CD4-positive, alpha-beta T cell treated with Interleukin-17A for 1 hour (primary cell): ENCODE results near the gene BID.

Source experiments
- DNase-seq: peaks from one replicate; pipeline ENCODE4 v3.0.0-alpha.2; 2020

BID gene

GRCh38 chr22:17774206-17774925 lies at the start of gene BID:
Gene BID, minus strand, starts transcription at chr22:17774469. Its CDS starts 24,353 bp downstream, at chr22:17750116.
- DNase-seq: peak; percentile 49

GRCh38 chr22:17823964-17824363 lies 49.7 kb upstream of the BID start:
- DNase-seq: no peak

- no peak for DNase-seq
Measured at GRCh38 chr22:17823226-17823625, 49.0 kb upstream of the BID start.

GRCh38 chr22:17822087-17822486 lies 47.8 kb upstream of the BID start:
- no peak for DNase-seq

- DNase-seq: no peak
Measured at GRCh38 chr22:17820879-17821439, 46.7 kb upstream of the BID start.

GRCh38 chr22:17818649-17819048 lies 44.4 kb upstream of the BID start:
- DNase-seq: no peak

- DNase-seq: no peak
Measured at GRCh38 chr22:17818180-17818579, 43.9 kb upstream of the BID start.

- no peak for DNase-seq
Measured at GRCh38 chr22:17817511-17818065, 43.3 kb upstream of the BID start.

- no peak for DNase-seq
Measured at GRCh38 chr22:17817079-17817478, 42.8 kb upstream of the BID start.

GRCh38 chr22:17816649-17817048 lies 42.4 kb upstream of the BID start:
- DNase-seq: no peak

GRCh38 chr22:17815703-17816254 lies 41.5 kb upstream of the BID start:
- no peak for DNase-seq

GRCh38 chr22:17814830-17815229 lies 40.6 kb upstream of the BID start:
- DNase-seq: no peak

GRCh38 chr22:17814084-17814483 lies 39.8 kb upstream of the BID start:
- no peak for DNase-seq

GRCh38 chr22:17811119-17811518 lies 36.9 kb upstream of the BID start:
- DNase-seq: no peak

- no peak for DNase-seq
Measured at GRCh38 chr22:17810570-17811116, 36.4 kb upstream of the BID start.

- DNase-seq: no peak
Measured at GRCh38 chr22:17808693-17809403, 34.6 kb upstream of the BID start.

- no peak for DNase-seq
Measured at GRCh38 chr22:17807578-17808410, 33.5 kb upstream of the BID start.

GRCh38 chr22:17807086-17807485 lies 32.8 kb upstream of the BID start:
- DNase-seq: no peak

GRCh38 chr22:17806437-17806836 lies 32.2 kb upstream of the BID start:
- DNase-seq: no peak

GRCh38 chr22:17804331-17805080 lies 30.2 kb upstream of the BID start:
- DNase-seq: no peak

- no peak for DNase-seq
Measured at GRCh38 chr22:17803609-17804270, 29.5 kb upstream of the BID start.
